A673 (cell line): ENCODE measurements around the gene APAF1. TPM values are rescaled to one million over a fixed set of nuclear protein-coding genes. Genes with fewer than 3 reads are reported as not detected.

Experiments used
- BruUV-seq: library from RNA; stranded (reverse); fragments of 400-500 nt; replicated peaks from 2 replicates; lab custom pipeline; 2021; lab: Mats Ljungman, UMichigan
- CTCF ChIA-PET: fragments of 300-600 bp; sonication (Branson Sonifier 250); formaldehyde crosslinking; loops from one replicate; lab custom pipeline; 2022; ENCODE audit warnings: antibody characterized with exemption; lab: Charles Lee
- POLR2A ChIA-PET: fragments of 300-600 bp; sonication (Branson Sonifier 250); formaldehyde crosslinking; loops from one replicate; lab custom pipeline; 2022; ENCODE audit warnings: antibody characterized with exemption; ENCODE audit not compliant: low non-redundant PET; lab: Charles Lee
- DNase-seq: peaks from one replicate; pipeline ENCODE4 v3.0.0-alpha.2; 2015; ENCODE audit warnings: low spot score
- H3K27ac ChIP-seq: fragments of 200-600 bp; sonication (generic); 2 replicates; pipeline ENCODE4 v1.5.1; 2016; ENCODE audit warnings: mixed run types, low read depth, mild to moderate bottlenecking, mixed read lengths, antibody characterized with exemption, low read length; ENCODE audit not compliant: poor library complexity, severe bottlenecking
- H3K27me3 ChIP-seq: fragments of 200-600 bp; sonication (generic); replicated peaks from 2 replicates; pipeline ENCODE4 v1.6.1; 2017; ENCODE audit warnings: mixed run types, low read depth, mild to moderate bottlenecking, mixed read lengths, antibody characterized with exemption, low read length; ENCODE audit not compliant: insufficient read depth, poor library complexity
- H3K36me3 ChIP-seq: fragments of 200-600 bp; sonication (generic); 2 replicates; pipeline ENCODE4 v1.6.1; 2016; ENCODE audit warnings: mixed run types, mild to moderate bottlenecking, mixed read lengths, antibody characterized with exemption, low read length; ENCODE audit not compliant: insufficient read depth, poor library complexity, severe bottlenecking
- H3K4me1 ChIP-seq: fragments of 200-600 bp; sonication (generic); 2 replicates; pipeline ENCODE4 v1.6.1; 2017; ENCODE audit warnings: mixed run types, mild to moderate bottlenecking, mixed read lengths, antibody characterized with exemption, low read length; ENCODE audit not compliant: insufficient read depth, poor library complexity, severe bottlenecking
- H3K4me3 ChIP-seq: fragments of 200-600 bp; sonication (generic); 2 replicates; pipeline ENCODE4 v1.5.1; 2016; ENCODE audit warnings: low read depth, mixed run types, mild to moderate bottlenecking, mixed read lengths, low read length; ENCODE audit not compliant: poor library complexity, severe bottlenecking
- H3K9me3 ChIP-seq: fragments of 200-600 bp; sonication (generic); 2 replicates; pipeline ENCODE4 v1.6.1; 2016; ENCODE audit warnings: mixed run types, low read depth, mild to moderate bottlenecking, mixed read lengths, antibody characterized with exemption, low read length; ENCODE audit not compliant: poor library complexity, severe bottlenecking
- EZH2 ChIP-seq: fragments of 200-600 bp; sonication (generic); IDR thresholded peaks from 2 replicates; pipeline ENCODE4 v1.6.1; 2017; ENCODE audit warnings: borderline replicate concordance, low read depth, mild to moderate bottlenecking, mixed read lengths, antibody characterized with exemption, low read length; ENCODE audit not compliant: poor library complexity, severe bottlenecking
- intact Hi-C: fragments of 100-400 bp; cut with micrococcal nuclease; formaldehyde crosslinking; loops from one replicate; pipeline ENCODE4 v1.10.0; 2022; ENCODE audit not compliant: unreplicated experiment
- total RNA-seq: library from RNA; stranded (reverse); gene quantifications from 2 replicates; pipeline ENCODE4 v1.2.3, GENCODE V29; 2021
- TF ChIP-seq, protein P1 (sequence below): fragments of 300-800, 200-600 bp; sonication (generic); conservative IDR thresholded peaks from 2 replicates; pipeline ENCODE4 v1.5.1; 2017; ENCODE audit warnings: low read depth, mild to moderate bottlenecking, antibody characterized with exemption, low read length, moderate library complexity, mixed read lengths

The APAF1 gene
- total RNA-seq, 1 experiment from 2014 or later, result 24.2 TPM

DNA sequence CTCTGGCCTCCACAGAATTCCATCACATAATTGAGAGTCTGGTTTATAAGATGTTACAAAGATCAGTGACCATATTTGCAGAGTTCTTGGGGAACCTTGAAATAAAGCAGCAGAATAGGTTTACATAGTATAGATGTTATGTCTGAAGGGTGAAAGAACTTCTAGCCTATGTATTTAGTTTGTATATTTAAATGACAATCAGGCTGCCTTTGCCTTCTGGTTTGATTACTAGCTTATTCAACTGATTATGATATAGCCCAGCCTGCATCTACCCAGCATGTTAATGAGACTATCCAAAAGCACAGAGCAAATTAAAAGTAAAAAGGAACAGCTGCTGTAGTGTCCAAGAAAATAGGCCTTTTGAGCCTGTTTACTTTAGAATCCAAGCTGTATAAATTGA is 85.3 kb downstream of the APAF1 start:
- Histone ChIP-seq H3K27me3 (no peaks in the 10 kb centered on the region), H3K9me3 (no peaks in the 10 kb centered on the region), H3K4me1 (no peaks in the 10 kb centered on the region), H3K27ac (no peak overlapping the region), H3K36me3 (peaks cover 4% of the 10 kb centered on the region), H3K4me3 (no peak overlapping the region)
- no peak for TF ChIP-seq EZH2
- TF ChIP-seq, protein P1, sequence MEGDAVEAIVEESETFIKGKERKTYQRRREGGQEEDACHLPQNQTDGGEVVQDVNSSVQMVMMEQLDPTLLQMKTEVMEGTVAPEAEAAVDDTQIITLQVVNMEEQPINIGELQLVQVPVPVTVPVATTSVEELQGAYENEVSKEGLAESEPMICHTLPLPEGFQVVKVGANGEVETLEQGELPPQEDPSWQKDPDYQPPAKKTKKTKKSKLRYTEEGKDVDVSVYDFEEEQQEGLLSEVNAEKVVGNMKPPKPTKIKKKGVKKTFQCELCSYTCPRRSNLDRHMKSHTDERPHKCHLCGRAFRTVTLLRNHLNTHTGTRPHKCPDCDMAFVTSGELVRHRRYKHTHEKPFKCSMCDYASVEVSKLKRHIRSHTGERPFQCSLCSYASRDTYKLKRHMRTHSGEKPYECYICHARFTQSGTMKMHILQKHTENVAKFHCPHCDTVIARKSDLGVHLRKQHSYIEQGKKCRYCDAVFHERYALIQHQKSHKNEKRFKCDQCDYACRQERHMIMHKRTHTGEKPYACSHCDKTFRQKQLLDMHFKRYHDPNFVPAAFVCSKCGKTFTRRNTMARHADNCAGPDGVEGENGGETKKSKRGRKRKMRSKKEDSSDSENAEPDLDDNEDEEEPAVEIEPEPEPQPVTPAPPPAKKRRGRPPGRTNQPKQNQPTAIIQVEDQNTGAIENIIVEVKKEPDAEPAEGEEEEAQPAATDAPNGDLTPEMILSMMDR, result no peak
- no TSS peak for BruUV-seq
- POLR2A ChIA-PET, result no interaction called here
- no peak for DNase-seq
- intact Hi-C loops, result no loop called here
- CTCF ChIA-PET, result no interaction called here

DNA sequence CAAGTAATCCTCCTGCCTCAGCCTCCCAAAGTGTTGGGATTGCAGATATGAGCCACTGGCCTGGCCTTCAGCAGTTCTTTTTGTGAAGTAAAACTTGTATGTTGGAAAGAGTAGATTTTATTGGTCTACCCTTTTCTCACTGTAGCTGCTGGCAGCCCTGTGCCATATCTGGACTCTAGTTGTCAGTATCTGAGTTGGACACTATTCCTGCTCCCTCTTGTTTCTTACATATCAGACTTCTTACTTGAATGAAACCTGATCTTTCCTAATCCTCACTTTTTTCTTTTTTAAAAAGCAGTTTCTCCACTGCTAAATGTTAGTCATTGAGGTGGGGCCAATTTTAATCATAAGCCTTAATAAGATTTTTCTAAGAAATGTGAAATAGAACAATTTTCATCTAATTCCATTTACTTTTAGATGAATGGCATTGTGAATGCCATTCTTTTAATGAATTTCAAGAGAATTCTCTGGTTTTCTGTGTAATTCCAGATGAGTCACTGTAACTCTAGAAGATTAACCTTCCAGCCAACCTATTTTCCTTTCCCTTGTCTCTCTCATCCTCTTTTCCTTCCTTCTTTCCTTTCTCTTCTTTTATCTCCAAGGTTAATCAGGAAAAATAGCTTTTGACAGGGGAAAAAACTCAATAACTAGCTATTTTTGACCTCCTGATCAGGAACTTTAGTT is 88.7 kb downstream of the APAF1 start:
- ChIA-PET CTCF (no interaction called here), POLR2A (no interaction called here)
- DNase-seq, result no peak
- H3K4me1 ChIP-seq, result no peaks in the 10 kb centered on the region
- no peak overlapping the region for H3K4me3 ChIP-seq
- BruUV-seq, result no TSS peak
- intact Hi-C loops, result no loop called here
- TF ChIP-seq EZH2, result no peak
- TF ChIP-seq, protein P1, result no peak
- H3K9me3 ChIP-seq, result no peaks in the 10 kb centered on the region
- H3K27ac ChIP-seq, result no peak overlapping the region
- H3K27me3 ChIP-seq, result no peaks in the 10 kb centered on the region
- H3K36me3 ChIP-seq, result no peaks in the 10 kb centered on the region

DNA sequence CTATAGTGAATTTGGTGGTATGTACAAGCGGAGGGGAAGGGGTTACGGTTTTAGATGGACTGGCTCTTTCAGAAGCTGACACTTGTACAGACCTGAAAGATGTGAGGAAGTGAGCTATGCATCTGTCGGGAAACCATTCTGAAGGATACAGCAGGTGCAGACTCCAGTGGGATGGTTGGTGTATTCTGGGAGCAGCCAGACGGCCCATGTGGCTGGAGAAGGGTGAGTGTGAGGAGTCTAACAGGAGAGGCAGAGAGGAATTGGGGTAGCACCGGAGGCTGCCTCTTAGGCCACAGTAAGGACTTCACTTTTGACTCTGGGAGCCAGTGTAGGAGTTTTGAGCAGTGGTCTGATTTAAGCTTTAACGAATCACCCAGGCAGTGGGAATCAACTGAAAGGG is 90.7 kb downstream of the APAF1 start:
- CTCF ChIA-PET, result no interaction called here
- Histone ChIP-seq H3K4me1 (no peaks in the 10 kb centered on the region), H3K9me3 (no peaks in the 10 kb centered on the region), H3K27me3 (no peaks in the 10 kb centered on the region), H3K36me3 (no peaks in the 10 kb centered on the region), H3K27ac (no peak overlapping the region), H3K4me3 (no peak overlapping the region)
- intact Hi-C loops, result no loop called here
- POLR2A ChIA-PET, result interaction anchor here (0.6 kb wide), 1 partner anchor 9 kb away, joined by 4 read pairs; no protein-coding TSS in a partner anchor
- TF ChIP-seq EZH2, result no peak
- no peak for DNase-seq
- no TSS peak for BruUV-seq
